GM18951 (cell line): ENCODE data around the gene OMP.

Experiments
- POLR2A ChIP-seq: IDR thresholded peaks from 4 replicates; pipeline ENCODE4 v1.6.1; 2011; ENCODE audit warnings: mild to moderate bottlenecking; ENCODE audit not compliant: insufficient read length, insufficient read depth; ENCODE audit errors: extremely low read depth
- in situ Hi-C: fragments of 300-500 bp; cut with MboI; formaldehyde crosslinking; loops from one replicate; pipeline ENCODE4 v1.12.0; 2022; ENCODE audit warnings: low sequenced_read_pairs, mixed read lengths, inconsistent platforms; ENCODE audit not compliant: unreplicated experiment

OMP gene

DNA sequence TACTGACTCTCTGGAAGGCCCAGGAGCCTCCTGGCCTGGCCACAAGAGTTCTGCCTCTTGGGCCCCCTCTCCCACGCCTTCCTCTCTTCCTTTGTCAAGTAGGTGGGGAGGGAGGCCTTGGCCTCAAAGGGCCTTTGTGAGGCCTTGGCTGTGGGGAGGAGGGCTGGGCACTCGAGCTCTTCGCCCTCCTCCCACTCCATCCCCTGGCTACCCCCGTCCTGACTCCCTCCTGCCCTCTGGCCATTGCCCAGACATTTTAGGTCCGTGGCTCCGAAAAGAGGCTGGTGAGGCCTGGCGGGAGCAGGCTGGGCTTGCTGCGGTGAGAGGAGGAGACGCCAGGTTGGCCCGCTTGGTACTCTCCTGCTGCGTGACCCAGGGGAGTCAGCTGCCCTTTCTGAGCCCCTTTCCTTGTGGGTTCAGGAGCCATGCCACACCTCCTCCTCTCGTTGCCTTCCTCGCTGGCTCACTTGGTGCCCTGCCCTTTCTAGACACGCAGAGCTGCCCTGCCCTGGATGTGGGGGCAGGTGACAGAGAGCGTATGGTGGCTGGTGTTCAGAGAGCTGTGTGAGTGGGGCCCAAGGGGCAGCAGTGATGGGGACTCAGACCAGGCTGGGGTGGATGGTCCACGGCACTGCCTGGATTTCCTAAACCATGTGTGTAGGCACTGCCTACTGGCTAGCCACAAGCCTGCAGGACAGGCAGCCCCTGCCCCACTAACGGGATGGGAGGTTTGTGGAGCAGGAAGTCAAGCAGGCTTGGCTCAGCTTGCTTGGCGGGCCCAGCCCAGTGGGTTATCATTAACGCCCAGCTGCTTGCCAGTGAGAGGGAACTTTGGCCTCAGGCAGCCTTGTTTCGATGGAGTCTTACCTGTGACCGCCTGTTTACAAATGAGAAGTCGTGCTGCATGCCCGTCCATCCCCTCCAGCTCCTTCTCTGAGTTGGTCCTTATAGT, 15.8 kb upstream of the OMP start:
- in situ Hi-C loops: no loop called here
- no peak for TF ChIP-seq POLR2A

DNA sequence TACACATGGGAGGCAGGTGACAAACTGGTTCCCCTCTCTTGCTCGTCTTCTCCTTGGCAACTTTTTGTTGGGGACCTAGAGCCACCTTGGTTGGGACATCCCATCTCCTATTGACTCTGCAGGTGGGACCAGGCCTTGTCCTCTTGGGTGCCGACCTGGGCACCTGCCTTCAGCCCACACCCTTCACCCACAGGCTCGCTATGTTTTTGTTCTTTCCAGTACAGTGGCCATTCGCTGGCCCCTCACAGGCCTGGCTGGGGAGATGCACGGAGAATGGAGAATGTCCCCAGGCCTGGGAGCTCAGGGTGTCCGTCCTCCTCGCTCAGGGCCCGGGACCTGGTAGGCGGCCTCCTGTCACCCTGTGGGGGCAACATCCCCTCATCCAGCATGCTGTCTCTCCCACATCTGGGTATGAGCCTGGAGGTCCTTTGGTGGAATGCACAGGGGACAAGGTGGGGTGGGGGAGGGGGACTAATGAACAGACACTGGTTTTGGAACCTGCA, 14.9 kb upstream of the OMP start:
- in situ Hi-C loops: no loop called here
- TF ChIP-seq POLR2A: no peak

DNA sequence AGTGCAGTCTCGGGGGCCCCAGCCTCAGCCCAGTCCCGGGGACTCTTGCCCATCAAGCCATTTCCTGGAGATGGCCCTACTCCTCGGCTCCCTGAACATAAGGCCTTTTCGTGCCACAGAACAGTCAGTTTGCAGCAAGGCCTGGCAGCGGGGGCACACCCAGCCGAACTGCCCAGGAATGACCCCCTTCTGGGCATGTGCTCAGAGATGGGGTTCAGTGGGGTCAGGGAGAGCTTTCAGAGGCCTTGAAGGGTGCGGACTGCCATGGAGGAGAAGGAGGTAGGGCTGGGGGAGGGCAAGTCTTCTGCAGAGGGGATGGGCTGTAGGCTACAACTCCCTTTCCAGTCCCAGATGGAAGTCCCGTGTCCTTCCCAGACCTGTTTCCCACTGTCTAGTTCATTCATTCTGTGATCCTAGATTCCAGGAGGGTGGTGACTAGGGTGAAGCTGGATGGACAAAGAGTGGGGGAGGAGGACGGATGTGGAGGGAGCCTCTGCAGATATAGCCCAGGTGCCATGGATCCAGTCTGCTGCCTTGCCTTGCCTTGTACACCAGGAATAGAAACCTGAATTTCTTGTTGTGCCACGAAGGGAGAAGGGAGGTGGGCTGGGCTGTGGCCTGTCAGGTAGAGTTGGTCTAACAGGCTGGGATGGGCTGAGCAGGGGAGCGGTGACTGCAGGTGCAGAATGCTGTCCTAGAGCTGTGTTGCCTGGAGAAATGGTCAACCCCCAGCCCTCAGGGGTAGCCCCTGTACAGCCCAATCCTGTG, 14.2 kb upstream of the OMP start:
- TF ChIP-seq POLR2A: no peak
- in situ Hi-C loops: no loop called here

DNA sequence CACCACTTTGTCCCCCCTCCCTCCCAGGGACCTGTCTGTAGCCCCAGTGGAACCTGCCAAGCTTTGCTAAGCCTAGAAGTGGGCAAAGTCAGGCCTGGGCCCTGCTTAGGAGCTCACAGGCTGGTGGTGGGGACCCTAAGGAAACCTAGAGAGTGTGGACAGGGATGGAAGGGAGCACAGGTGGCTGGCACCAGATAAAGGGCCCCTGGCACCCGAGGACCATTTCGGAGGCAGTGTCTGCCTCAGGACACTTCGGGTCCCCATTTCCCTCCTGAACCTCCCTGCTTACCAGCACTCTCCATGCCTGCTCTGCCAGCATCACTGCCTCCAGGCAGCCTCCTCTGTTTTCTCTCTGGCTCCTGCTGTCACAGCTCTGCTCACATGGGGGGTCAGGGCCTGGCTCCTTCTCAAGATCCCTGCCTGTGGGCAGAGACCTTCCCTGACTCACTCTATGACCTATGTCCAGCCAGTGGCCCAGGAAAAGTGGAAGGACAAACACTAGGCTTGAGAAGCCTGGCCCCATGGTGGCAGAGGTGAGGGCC, 13.6 kb upstream of the OMP start:
- in situ Hi-C loops: no loop called here
- TF ChIP-seq POLR2A: no peak

DNA sequence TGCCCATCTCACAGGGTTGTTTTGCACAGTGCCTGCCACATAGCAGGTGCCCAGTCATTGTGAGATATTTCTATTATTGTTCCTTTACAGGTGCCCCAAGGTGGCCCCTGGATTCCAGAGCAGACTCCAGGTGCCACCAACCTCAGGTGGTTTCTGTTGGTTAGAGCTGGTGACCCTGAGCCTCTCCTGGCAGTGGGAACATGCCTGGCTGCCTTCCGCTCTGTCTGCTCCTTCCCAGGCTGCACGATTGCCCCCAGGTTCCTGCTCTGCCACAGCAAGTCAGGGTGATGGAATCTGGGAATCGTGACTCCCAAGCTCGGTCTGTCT, 12.6 kb upstream of the OMP start:
- no peak for TF ChIP-seq POLR2A
- in situ Hi-C loops: no loop called here

DNA sequence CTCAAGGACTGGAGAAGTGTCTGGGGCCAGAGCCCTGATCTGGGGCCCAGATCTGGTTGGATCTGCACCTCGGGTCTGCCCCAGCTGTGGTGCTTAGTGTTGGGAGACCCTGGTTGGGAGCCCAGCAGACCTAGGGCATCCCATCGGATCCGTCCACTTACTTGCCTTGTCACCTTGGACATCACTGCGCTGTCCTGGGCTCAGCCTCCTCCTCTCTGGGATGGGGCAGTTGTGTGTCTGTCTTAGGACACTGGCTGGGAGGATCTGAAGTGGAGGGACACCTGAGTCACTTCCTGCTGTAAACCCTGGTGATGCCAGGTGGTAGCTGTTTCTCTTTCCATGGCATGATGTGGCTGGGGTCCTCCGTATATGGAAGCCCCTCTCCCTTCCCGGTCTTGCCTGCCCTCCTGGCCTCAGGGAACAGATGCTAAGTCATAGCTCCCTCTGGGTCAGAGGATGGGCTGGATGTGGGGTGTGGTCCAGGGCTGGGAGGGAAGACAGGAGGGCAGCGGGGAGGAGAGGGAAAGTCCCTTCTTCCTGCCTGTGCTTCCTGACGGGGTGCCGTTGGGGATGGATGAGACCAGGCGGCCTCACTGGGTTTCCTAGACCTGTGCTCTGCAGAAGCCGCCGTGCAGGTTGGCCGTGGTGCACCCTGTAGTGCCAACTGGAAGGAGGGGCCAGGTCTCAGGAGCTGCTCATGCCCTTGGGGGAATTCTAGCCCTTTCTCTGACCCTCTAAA, 12.1 kb upstream of the OMP start:
- TF ChIP-seq POLR2A: no peak
- in situ Hi-C loops: no loop called here

DNA sequence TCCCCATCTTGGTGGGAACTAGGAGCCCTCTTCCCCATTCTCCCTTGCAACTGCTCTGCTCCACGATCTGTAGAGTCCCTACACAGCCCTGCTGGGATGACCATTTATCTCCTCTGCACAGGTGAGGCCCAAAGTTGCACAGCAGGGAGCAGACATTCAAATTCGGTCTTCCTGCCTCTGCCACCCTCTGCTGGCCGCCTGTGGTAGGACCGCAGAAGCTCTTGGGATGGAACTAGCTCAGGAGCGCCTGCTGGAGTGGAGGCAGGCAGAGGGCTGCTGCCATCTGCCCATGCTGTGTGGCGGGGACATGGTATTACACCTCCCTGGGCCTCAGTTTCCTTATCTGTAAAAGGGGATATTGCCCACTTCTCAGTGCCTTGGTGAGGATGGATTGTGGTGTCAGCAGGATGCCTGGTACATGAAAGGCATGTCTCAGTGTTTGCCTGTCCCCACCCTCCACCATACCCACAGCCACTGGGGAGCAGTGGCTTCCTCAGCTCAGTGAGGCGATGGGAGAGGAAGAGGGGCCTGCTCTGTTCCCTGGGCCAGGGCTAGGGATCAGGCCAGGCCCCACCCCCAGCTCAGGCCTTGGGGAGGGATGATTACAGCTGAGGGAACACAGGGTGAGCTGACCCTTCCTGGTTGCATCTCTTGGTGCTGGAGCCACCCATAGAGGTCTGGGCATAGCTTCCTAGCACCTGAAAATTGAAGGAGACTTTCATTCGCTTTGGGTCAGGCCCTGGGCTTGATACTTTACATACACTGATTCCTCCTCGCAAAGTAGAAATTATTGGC, 11.3 kb upstream of the OMP start:
- in situ Hi-C loops: no loop called here
- TF ChIP-seq POLR2A: no peak

DNA sequence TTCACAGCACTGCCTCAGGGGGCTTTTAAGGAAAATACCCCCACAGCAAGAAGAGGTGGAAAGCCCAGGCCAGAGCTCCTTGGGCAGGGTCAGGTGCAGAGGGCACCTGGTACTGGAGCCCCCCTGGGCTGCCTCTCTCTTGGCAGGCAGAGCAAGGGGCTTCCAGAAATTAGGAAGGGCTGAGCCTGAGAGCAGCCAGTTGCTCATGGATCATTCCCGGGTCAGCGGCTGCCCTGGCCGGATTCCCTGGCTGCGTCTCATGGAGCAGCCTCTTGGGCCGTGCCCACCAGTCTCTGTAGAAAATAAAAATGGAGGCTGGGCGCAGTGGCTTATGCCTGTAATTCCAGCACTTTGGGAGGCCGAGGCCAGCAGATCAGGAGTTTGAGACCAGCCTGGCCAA, 10.3 kb upstream of the OMP start:
- in situ Hi-C loops: no loop called here
- TF ChIP-seq POLR2A: no peak

DNA sequence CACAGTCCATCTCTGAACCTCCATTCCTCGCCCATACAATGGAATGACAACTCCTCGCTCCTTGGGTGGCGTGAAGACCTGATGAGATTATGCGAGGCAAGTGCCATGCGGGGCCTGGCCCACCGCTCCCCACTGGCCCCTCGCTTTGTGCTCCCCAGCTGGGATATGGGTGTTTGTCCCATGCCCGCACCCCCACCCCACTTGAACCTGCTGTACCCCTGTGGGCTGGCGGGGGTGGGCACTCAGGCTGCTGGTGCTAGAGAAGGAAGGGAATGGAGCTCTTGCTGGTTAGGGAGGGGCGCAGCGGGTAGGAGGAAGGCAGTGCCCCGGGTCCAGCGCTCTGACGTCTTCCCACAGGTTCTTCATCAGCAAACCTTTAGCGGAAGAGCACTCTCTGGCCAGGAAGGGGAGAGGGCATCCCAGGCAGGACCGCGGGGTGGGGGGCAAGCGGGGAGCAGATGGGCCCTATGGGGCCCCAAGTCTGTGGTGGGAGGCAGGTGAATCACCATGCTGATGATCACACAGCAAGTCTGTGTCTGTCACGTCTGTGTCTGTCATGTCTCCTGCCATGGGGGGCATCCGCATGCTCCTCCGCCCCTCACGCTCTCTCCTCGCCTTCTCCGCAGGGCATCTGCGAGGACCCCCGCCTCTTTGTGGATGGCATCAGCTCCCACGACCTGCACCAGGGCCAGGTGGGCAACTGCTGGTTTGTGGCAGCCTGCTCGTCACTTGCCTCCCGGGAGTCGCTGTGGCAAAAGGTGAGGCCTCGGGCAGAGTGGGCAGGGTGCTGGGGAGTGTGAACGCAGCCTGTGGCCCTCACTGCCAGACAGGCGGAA, 9.4 kb upstream of the OMP start:
- TF ChIP-seq POLR2A: no peak
- in situ Hi-C loops: no loop called here

DNA sequence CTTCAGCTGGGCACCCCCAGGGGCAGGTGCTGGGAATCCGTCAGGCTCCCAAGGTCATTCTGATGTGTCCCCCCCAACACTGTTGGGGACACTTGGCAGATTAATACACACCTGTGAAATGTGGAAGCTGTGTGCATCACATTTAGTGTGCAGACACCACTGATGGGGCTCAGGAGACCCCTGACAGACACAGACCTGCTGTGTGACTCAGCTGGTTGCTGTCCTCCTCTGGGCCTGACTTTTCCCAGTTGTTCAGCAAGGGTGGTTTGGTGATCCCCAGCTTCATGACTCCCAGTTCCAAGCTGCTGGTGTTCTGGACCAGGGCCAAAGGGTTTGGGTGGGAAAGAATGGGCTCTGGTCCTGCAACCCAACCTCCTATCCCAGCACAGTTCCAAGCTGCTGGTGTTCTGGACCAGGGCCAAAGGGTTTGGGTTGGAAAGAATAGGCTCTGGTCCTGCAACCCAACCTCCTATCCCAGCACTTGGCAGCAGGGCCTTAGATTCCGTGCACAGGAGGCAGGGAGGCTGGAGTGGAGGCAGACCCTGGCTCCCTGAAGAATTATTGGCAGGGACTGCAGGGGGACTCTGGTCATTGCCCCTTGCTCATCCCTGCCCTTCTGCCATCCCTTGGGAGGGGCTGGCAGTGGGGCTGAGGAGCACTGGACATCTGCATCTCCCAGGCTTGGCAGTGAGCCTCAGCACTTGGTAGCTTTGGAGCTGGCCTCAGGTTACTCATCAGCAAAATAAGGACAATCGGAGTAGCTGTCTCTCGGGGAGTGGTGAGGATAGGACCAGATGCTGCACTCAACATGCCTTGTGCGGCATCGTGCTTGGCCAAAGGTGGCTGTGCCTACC, 8.4 kb upstream of the OMP start:
- no peak for TF ChIP-seq POLR2A
- in situ Hi-C loops: no loop called here

DNA sequence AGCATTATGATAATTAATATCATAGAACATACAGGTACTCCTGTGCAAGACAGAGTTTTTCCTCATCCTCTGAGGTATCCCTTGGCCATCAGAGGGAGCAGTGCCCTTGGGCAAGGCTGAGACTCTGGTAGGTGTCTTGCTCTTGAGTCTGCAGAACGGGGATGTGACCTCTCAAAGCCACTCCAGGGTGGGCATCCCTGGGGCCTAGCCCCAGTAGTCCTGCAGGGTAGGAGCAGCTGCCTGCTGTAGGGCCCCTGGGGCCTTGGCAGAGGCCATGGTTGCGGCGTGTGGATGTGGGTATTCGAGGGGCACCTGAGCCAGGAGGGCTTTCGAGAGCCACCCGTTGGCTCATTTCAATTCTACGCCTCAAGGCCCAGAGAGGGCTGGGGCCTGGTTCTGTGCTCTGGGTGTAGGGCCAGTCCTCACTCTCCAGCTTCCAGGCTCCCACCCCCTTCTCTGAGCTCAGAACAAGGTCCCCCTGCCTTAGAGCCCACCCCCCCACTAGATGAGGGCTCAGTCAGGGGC, 7.7 kb upstream of the OMP start:
- TF ChIP-seq POLR2A: no peak
- in situ Hi-C loops: no loop called here
